Heart left ventricle (tissue), 16 donors: ENCODE measurements around the gene MAT2A. TPM values are rescaled to one million over a fixed set of nuclear protein-coding genes. Genes with fewer than 3 reads are reported as not detected.

Source experiments
- ATAC-seq, 4 donors: fragments of 200-7000 bp; cut with Tn5 transposase; one replicate each; pipeline ENCODE4 v1.9.1; 2020 to 2022; ENCODE audit warnings: moderate library complexity in 4 of 4, mild to moderate bottlenecking in 3 of 4, moderate number of reproducible peaks in 1 of 4
- DNase-seq, 5 donors: peaks; one replicate each; pipeline ENCODE4 v3.0.0-alpha.2; 2020
- H3K27ac ChIP-seq, 12 donors: fragments of 200-600 bp; sonication (generic) in 4 of 12; one replicate each; pipeline versions ENCODE4 v1.5.0 to v1.8.0; 2016 to 2022; ENCODE audit warnings: mild to moderate bottlenecking in 2 of 12
- H3K27me3 ChIP-seq, 9 donors: fragments of 200-600 bp; sonication (generic) in 2 of 9; one replicate each; pipeline versions ENCODE4 v1.5.1 to v1.8.0; 2016 to 2022; ENCODE audit warnings: mild to moderate bottlenecking in 3 of 9
- H3K36me3 ChIP-seq, 9 donors: fragments of 200-600 bp; sonication (generic) in 2 of 9; one replicate each; pipeline versions ENCODE4 v1.5.0 to v1.8.0; 2018 to 2022; ENCODE audit warnings: mild to moderate bottlenecking in 2 of 9
- H3K4me1 ChIP-seq, 12 donors: fragments of 200-600 bp; sonication (generic) in 4 of 12; one replicate each; pipeline versions ENCODE4 v1.5.0 to v1.8.0; 2016 to 2022; ENCODE audit warnings: mild to moderate bottlenecking in 3 of 12
- H3K4me3 ChIP-seq, 12 donors: fragments of 200-600 bp; sonication (generic) in 4 of 12; one replicate each; pipeline versions ENCODE4 v1.5.0 to v1.8.0; 2017 to 2022; ENCODE audit warnings: mild to moderate bottlenecking in 9 of 12, moderate library complexity in 4 of 12
- H3K9me3 ChIP-seq, 12 donors: fragments of 200-600 bp; sonication (generic) in 4 of 12; one replicate each; pipeline versions ENCODE4 v1.5.0 to v1.8.0; 2016 to 2022; ENCODE audit warnings: mild to moderate bottlenecking in 1 of 12
- WGBS, 4 donors: extraction: QIAGEN DNeasy Blood & Tissue Kit in 2 of 4; methylation state at CpG; one replicate each; pipeline versions ENCODE4 v1.1.5 to v1.1.7; 2013 to 2018; 5-methylcytosine and 5-hydroxymethylcytosine counted together
- intact Hi-C, 10 donors: fragments of 100-400 bp; cut with DNase I; formaldehyde crosslinking; loops; one replicate each; pipeline versions ENCODE4 v1.11.1 to v1.14.2; 2022
- polyA plus RNA-seq, 2 donors: library from polyadenylated mRNA; stranded (reverse); fragments of 200-250 nt; gene quantifications; one replicate each; pipeline ENCODE4 v1.2.3, GENCODE V29; 2013
- total RNA-seq, 9 donors: library from RNA; depleted of rRNA in 2 of 9; stranded (reverse); fragments of >200 nt in 2 of 9; fragmentation: NEBNext Ultra II Directional in 3 of 9; extraction: Animal tissue kit (Norgen Biotek cat#: 25700) in 3 of 9; gene quantifications; one replicate each; pipeline versions ENCODE4 v1.1.0 to v1.2.4, GENCODE V29; 2016 to 2023
- TF ChIP-seq, protein P1 (sequence below), 12 donors: fragments of 200-600 bp; sonication (generic) in 4 of 12; IDR thresholded peaks; one replicate each; pipeline versions ENCODE4 v1.5.0 to v1.8.0; 2018 to 2022; ENCODE audit warnings: antibody characterized with exemption in 12 of 12, mild to moderate bottlenecking in 5 of 12
- donor health status: ischemic (EF 13 %, LVEDD 7.1; RV severe dilation, severe dysfunction).
- donor health status: healthy with polysubstance abuse.
- donor health status: DM: no; HTN: yes; CAD: no.
- donor health status: DM: no; HTN: no; CAD: no.
- donor health status: ischemic (EF 25% LVEDD 6.9; RV normal size, moderate dysfunction).
- donor health status: ischemic (EF 25% LVEDD 5.7; RV mildly dilated, moderate dysfunction).
- donor health status: healthy.
- donor health status: DM: yes; HTN: yes; CAD: no.
- donor health status: ischemic (EF 35%, LVEDD 5.7; RV mildly dilated, moderate dysfunction).
- donor health status: nonischemic (EF 11% LVEDD 7.7; RV severe dilation, severe dysfunction).
- donor health status: DM: yes; HTN: yes; CAD: no.
- donor health status: PGD.
- donor health status: ischemic (EF 29% LVEDD 5.4; RV normal size, mild dysfunction).
- donor health status: nonischemic (EF 23%, LVEDD 6.1; RV moderate dilation, normal function).

Gene MAT2A
- total and polyA plus RNA-seq, 11 donors: 66.0 to 218 (median 128) TPM

- ATAC-seq (no peak), DNase-seq (no peak)
- TF ChIP-seq, protein P1, sequence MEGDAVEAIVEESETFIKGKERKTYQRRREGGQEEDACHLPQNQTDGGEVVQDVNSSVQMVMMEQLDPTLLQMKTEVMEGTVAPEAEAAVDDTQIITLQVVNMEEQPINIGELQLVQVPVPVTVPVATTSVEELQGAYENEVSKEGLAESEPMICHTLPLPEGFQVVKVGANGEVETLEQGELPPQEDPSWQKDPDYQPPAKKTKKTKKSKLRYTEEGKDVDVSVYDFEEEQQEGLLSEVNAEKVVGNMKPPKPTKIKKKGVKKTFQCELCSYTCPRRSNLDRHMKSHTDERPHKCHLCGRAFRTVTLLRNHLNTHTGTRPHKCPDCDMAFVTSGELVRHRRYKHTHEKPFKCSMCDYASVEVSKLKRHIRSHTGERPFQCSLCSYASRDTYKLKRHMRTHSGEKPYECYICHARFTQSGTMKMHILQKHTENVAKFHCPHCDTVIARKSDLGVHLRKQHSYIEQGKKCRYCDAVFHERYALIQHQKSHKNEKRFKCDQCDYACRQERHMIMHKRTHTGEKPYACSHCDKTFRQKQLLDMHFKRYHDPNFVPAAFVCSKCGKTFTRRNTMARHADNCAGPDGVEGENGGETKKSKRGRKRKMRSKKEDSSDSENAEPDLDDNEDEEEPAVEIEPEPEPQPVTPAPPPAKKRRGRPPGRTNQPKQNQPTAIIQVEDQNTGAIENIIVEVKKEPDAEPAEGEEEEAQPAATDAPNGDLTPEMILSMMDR (IDR thresholded peaks at IDR 0.05): no peak
- peaks cover 0 to 27% (median 14%) of the 10 kb centered on the region in 9 donors for H3K36me3 ChIP-seq
- intact Hi-C loops: no loop called here
- 62 to 79% (median 72%) methylated on average over 2 to 3 of the region's 3 CpGs; no CpG with 5 or more reads in 1 of the 4 donors for WGBS, 4 donors
- H3K9me3 ChIP-seq: no peaks in the 10 kb centered on the region
- H3K4me3 ChIP-seq: no peak overlapping the region
- H3K27me3 ChIP-seq: no peaks in the 10 kb centered on the region
- peak overlapping the region in 2 of 12 donors; percentile 2 to 26 for H3K27ac ChIP-seq
- peaks cover 3 to 81% (median 63%) of the 10 kb centered on the region in 12 donors for H3K4me1 ChIP-seq
Observed at GRCh38 chr2:85593023-85593422, 54.1 kb downstream of the MAT2A start.

Other genes with a start within 250 kb of the MAT2A start
- 100 to 1,000 TPM in 2 of 9 donors, 10 to 100 TPM in 7; 70.7 to 130 (median 83.5) TPM for gene TGOLN2, start 211.2 kb upstream of the MAT2A start, total RNA-seq
- 10 to 100 TPM; 15.5 to 57.3 TPM for gene TGOLN2, start 211.2 kb upstream of the MAT2A start, polyA plus RNA-seq
- gene RETSAT, start 184.6 kb upstream of the MAT2A start, total RNA-seq: 10 to 100 TPM; 27.5 to 74.9 (median 50.9) TPM
- gene RETSAT, start 184.6 kb upstream of the MAT2A start, polyA plus RNA-seq: 10 to 100 TPM; 22.5 to 36.3 TPM
- 10 to 100 TPM in 4 of 9 donors, 1 to 10 TPM in 5; 6.0 to 18.0 (median 9.5) TPM for gene ELMOD3, start 184.4 kb upstream of the MAT2A start, total RNA-seq
- 10 to 100 TPM; 10.2 to 12.5 TPM for gene ELMOD3, start 184.4 kb upstream of the MAT2A start, polyA plus RNA-seq
- 10 to 100 TPM in 3 of 9 donors, 1 to 10 TPM in 6; 2.8 to 91.6 (median 4.5) TPM for gene CAPG, start 128.8 kb upstream of the MAT2A start, total RNA-seq
- 10 to 100 TPM in 1 of 2 donors, 1 to 10 TPM in 1; 2.9 to 15.6 TPM for gene CAPG, start 128.8 kb upstream of the MAT2A start, polyA plus RNA-seq
- gene SH2D6, start 120.5 kb upstream of the MAT2A start, total RNA-seq: not detected
- not detected for gene SH2D6, start 120.5 kb upstream of the MAT2A start, polyA plus RNA-seq
- gene GGCX, start 22.3 kb downstream of the MAT2A start, total RNA-seq: 10 to 100 TPM; 13.2 to 30.7 (median 20.8) TPM
- gene GGCX, start 22.3 kb downstream of the MAT2A start, polyA plus RNA-seq: 10 to 100 TPM; 12.6 to 28.7 TPM
- gene VAMP8, start 38.4 kb downstream of the MAT2A start, total RNA-seq: 100 to 1,000 TPM in 1 of 9 donors, 10 to 100 TPM in 4, 1 to 10 TPM in 4; 5.4 to 103 (median 10.1) TPM
- 10 to 100 TPM; 13.8 to 21.7 TPM for gene VAMP8, start 38.4 kb downstream of the MAT2A start, polyA plus RNA-seq
- gene VAMP5, start 45.3 kb downstream of the MAT2A start, total RNA-seq: 100 to 1,000 TPM in 1 of 9 donors, 10 to 100 TPM in 8; 21.0 to 186 (median 36.6) TPM
- gene VAMP5, start 45.3 kb downstream of the MAT2A start, polyA plus RNA-seq: 10 to 100 TPM; 65.4 to 81.9 TPM
- gene RNF181, start 56.6 kb downstream of the MAT2A start, total RNA-seq: 100 to 1,000 TPM in 4 of 9 donors, 10 to 100 TPM in 5; 77.7 to 208 (median 92.0) TPM
- 100 to 1,000 TPM; 165 to 235 TPM for gene RNF181, start 56.6 kb downstream of the MAT2A start, polyA plus RNA-seq
- gene TMEM150A, start 63.5 kb downstream of the MAT2A start, total RNA-seq: 10 to 100 TPM in 5 of 9 donors, 1 to 10 TPM in 4; 6.4 to 20.8 (median 11.5) TPM
- 10 to 100 TPM; 10.5 to 14.1 TPM for gene TMEM150A, start 63.5 kb downstream of the MAT2A start, polyA plus RNA-seq
- 10 to 100 TPM; 12.0 to 38.2 (median 29.1) TPM for gene C2orf68, start 72.9 kb downstream of the MAT2A start, total RNA-seq
- gene C2orf68, start 72.9 kb downstream of the MAT2A start, polyA plus RNA-seq: 10 to 100 TPM; 14.3 to 37.3 TPM
- 10 to 100 TPM; 26.0 to 55.6 (median 30.5) TPM for gene USP39, start 77.0 kb downstream of the MAT2A start, total RNA-seq
- 10 to 100 TPM; 24.3 to 47.1 TPM for gene USP39, start 77.0 kb downstream of the MAT2A start, polyA plus RNA-seq
- under 1 TPM in 1 of 9 donors, not detected in 8; 0.23 TPM for gene SFTPB, start 129.0 kb downstream of the MAT2A start, total RNA-seq
- under 1 TPM in 1 of 2 donors, not detected in 1; 0.83 TPM for gene SFTPB, start 129.0 kb downstream of the MAT2A start, polyA plus RNA-seq
- 10 to 100 TPM in 1 of 9 donors, 1 to 10 TPM in 4, under 1 TPM in 2, not detected in 2; 0.29 to 47.1 (median 2.1) TPM for gene GNLY, start 155.2 kb downstream of the MAT2A start, total RNA-seq
- 1 to 10 TPM; 1.3 to 2.3 TPM for gene GNLY, start 155.2 kb downstream of the MAT2A start, polyA plus RNA-seq
- gene ATOH8, start 214.8 kb downstream of the MAT2A start, total RNA-seq: 100 to 1,000 TPM in 1 of 9 donors, 10 to 100 TPM in 8; 11.8 to 103 (median 18.5) TPM
- 10 to 100 TPM; 22.9 to 37.9 TPM for gene ATOH8, start 214.8 kb downstream of the MAT2A start, polyA plus RNA-seq